Natural killer cell (primary cell): ENCODE measurements around the gene CKAP2. TPM values are rescaled to one million over a fixed set of nuclear protein-coding genes. Genes with fewer than 3 reads are reported as not detected.
"Not testable (repeated sequence)": the region's sequence is repeated elsewhere in the genome, so short reads cannot be mapped to it uniquely, and the experiment has no call there.

Source experiments
- ATAC-seq, 3 donors: fragments of 150-1000 bp in 2 of 3; fragments of 200-7000 bp in 1 of 3; cut with Tn5 transposase; 1 replicate in 1 of 3; 2 replicates in 2 of 3; pipeline ENCODE4 v1.10.0; 2021; ENCODE audit warnings: mild to moderate bottlenecking in 2 of 3, moderate library complexity in 2 of 3
- DNase-seq, 2 donors: peaks; one replicate each; pipeline versions ENCODE4 v3.0.0 to v3.0.0-alpha.2; 2013 to 2021; ENCODE audit warnings: mixed read lengths in 1 of 2
- H3K27ac ChIP-seq: one replicate; pipeline ENCODE4 v1.5.1; 2013; ENCODE audit warnings: mild to moderate bottlenecking, low read length
- H3K27me3 ChIP-seq: one replicate; pipeline ENCODE4 v1.6.1; 2013; ENCODE audit warnings: low read length; ENCODE audit not compliant: control insufficient read depth, insufficient read depth
- H3K36me3 ChIP-seq: one replicate; pipeline ENCODE4 v1.6.1; 2013; ENCODE audit warnings: low read length; ENCODE audit not compliant: control insufficient read depth, insufficient read depth
- H3K4me1 ChIP-seq: one replicate; pipeline ENCODE4 v1.6.1; 2013; ENCODE audit warnings: low read length; ENCODE audit not compliant: control insufficient read depth, insufficient read depth
- H3K4me3 ChIP-seq: one replicate; pipeline ENCODE4 v1.5.1; 2013; ENCODE audit warnings: low read length
- H3K9me3 ChIP-seq: one replicate; pipeline ENCODE4 v1.6.1; 2013; ENCODE audit warnings: low read length; ENCODE audit not compliant: control insufficient read depth, insufficient read depth
- H3K27ac Mint-ChIP-seq, 2 donors: one replicate each; pipeline ENCODE4 v1.8.0; 2022; ENCODE audit warnings: mild to moderate bottlenecking in 2 of 2, mixed read lengths in 2 of 2, moderate library complexity in 1 of 2
- H3K27me3 Mint-ChIP-seq, 2 donors: one replicate each; pipeline ENCODE4 v1.8.0; 2022; ENCODE audit warnings: low read depth in 2 of 2, mixed read lengths in 2 of 2
- H3K36me3 Mint-ChIP-seq: one replicate; pipeline ENCODE4 v1.8.0; 2022; ENCODE audit warnings: mixed read lengths
- H3K4me1 Mint-ChIP-seq, 2 donors: one replicate each; pipeline ENCODE4 v1.8.0; 2022; ENCODE audit warnings: mixed read lengths in 2 of 2
- H3K4me3 Mint-ChIP-seq: one replicate; pipeline ENCODE4 v1.8.0; 2022; ENCODE audit warnings: mild to moderate bottlenecking, moderate library complexity, mixed read lengths
- H3K9me3 Mint-ChIP-seq, 2 donors: one replicate each; pipeline ENCODE4 v1.8.0; 2022; ENCODE audit warnings: mixed read lengths in 2 of 2
- WGBS: methylation state at CpG from one replicate; pipeline ENCODE4 v1.1.7; 2013; ENCODE audit warnings: missing lambda C conversion rate; ENCODE audit not compliant: insufficient coverage; 5-methylcytosine and 5-hydroxymethylcytosine counted together
- intact Hi-C: fragments of 100-400 bp; cut with micrococcal nuclease; formaldehyde crosslinking; loops from one replicate; pipeline ENCODE4 v1.14.2; 2022
- total RNA-seq, 4 donors: library from RNA; stranded (reverse); fragments of 120-200 nt in 1 of 4; gene quantifications; one replicate each; pipeline versions ENCODE4 v1.2.3 to v1.2.4, GENCODE V29; 2013 to 2022

CKAP2 gene
- total RNA-seq, 3 donors from 2014 or later (not counting 1 experiment from before 2014, with no cell fraction given): 12.0 to 15.6 (median 13.1) TPM

DNA sequence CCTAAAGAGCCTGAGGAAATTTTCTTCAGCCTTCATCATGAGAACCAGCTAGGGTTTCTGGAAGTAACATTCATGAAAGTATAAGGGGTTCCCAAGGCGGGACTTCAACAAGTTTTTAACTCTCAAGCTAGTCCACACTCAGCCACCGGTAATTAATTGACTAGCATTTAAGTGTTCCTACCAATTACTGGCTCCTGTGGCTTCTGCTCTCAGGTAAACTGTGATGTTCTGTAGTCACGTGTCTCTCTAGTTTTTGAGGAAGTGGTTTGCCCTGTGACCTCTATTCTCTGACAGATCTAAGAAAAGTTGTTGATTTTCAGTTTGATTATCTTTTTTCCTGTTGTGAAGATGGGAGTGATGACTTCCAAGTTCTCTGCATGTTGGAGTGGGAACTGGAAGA lies 42.7 kb downstream of the CKAP2 start:
- H3K36me3 ChIP-seq, H3K27ac ChIP-seq, ATAC-seq, H3K27ac Mint-ChIP-seq, H3K27me3 ChIP-seq, intact Hi-C loops, H3K27me3 Mint-ChIP-seq, H3K9me3 Mint-ChIP-seq, H3K4me3 Mint-ChIP-seq, H3K36me3 Mint-ChIP-seq, DNase-seq, H3K4me3 ChIP-seq, H3K4me1 Mint-ChIP-seq, H3K4me1 ChIP-seq, H3K9me3 ChIP-seq: not testable (repeated sequence)
- WGBS: 40% methylated on average over 1 of the region's 3 CpGs

DNA sequence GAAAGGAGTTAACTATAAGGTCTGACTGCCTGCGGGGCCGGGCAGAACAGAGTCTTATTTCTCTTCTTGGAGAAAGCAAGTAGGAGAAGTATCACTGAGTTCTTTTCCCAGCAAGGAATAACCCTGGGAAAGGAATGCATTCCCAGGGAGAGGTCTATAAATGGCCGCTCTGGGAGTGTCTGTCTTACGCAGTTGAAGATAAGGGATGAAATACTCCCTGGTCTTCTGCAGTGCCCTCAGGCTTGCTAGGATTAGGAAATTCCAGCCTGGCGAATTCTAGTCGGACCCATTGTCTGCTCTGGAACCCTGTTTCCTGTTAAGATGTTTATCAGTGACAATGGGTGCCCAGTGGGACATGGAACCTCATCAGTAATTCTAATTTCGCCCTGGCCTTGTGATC lies 47.0 kb downstream of the CKAP2 start:
- H3K9me3 ChIP-seq, H3K36me3 ChIP-seq, H3K9me3 Mint-ChIP-seq, DNase-seq, H3K27me3 ChIP-seq, intact Hi-C loops, H3K27ac Mint-ChIP-seq, H3K4me1 ChIP-seq, H3K4me3 ChIP-seq, H3K4me1 Mint-ChIP-seq, H3K27ac ChIP-seq, ATAC-seq, H3K4me3 Mint-ChIP-seq: not testable (repeated sequence)
- Mint-ChIP-seq H3K27me3 (peaks cover 6 to 11% of the 10 kb centered on the region in 2 donors), H3K36me3 (peaks cover 13% of the 10 kb centered on the region)
- 99% methylated on average over 6 of the region's 7 CpGs for WGBS

DNA sequence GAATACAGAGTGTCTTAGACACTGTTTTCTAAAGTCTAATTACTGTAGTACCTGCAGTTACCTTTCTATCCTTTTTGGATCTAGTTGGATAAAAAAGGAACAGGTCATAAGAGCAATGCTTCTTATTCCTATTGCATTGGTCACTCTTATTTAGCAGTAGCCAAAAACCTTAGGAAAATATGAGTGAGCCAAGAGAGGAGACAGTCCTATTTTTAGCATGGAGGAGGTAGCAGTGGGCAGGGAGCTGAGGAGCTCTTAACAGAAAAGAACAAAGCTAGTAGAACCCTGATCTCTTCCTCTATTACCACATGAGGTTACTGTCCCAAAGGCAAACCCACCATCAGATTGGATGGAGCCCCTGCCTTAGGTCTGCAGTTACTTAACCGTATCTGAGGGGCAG lies 50.6 kb downstream of the CKAP2 start:
- ATAC-seq, H3K27ac ChIP-seq, H3K4me3 ChIP-seq, intact Hi-C loops, H3K4me1 Mint-ChIP-seq, H3K27ac Mint-ChIP-seq, H3K27me3 ChIP-seq, H3K36me3 ChIP-seq, H3K4me3 Mint-ChIP-seq, H3K9me3 ChIP-seq, H3K9me3 Mint-ChIP-seq, H3K4me1 ChIP-seq, DNase-seq: not testable (repeated sequence)
- WGBS: no CpG with 5 or more reads among the region's 1 CpG
- Mint-ChIP-seq H3K27me3 (peaks cover 6 to 11% of the 10 kb centered on the region in 2 donors), H3K36me3 (peaks cover 13% of the 10 kb centered on the region)

DNA sequence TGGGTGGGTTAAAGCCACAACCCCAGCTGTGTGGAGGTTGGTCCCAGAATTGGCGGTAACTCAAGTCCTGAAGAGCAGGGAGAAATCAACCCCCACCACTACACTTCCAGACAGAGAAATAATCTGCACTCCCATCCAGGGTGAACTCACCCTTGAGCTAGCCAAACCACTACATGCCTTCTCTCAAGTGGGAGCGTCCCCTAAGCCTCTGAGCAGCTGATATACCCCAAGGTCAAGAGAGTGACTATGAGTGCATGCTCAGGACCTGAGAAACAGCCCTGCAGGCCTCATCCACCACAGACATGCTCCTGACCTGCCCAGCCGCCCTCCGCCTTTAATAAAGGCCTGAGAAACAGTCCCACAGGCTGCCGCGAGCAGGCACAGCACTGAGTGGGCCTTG lies 54.3 kb downstream of the CKAP2 start:
- H3K27ac Mint-ChIP-seq, H3K9me3 Mint-ChIP-seq, intact Hi-C loops, H3K9me3 ChIP-seq, H3K36me3 ChIP-seq, H3K36me3 Mint-ChIP-seq, H3K27ac ChIP-seq, H3K27me3 ChIP-seq, DNase-seq, H3K4me1 Mint-ChIP-seq, H3K4me1 ChIP-seq, H3K4me3 ChIP-seq, ATAC-seq, H3K27me3 Mint-ChIP-seq, H3K4me3 Mint-ChIP-seq: not testable (repeated sequence)
- no CpG with 5 or more reads among the region's 6 CpGs for WGBS

DNA sequence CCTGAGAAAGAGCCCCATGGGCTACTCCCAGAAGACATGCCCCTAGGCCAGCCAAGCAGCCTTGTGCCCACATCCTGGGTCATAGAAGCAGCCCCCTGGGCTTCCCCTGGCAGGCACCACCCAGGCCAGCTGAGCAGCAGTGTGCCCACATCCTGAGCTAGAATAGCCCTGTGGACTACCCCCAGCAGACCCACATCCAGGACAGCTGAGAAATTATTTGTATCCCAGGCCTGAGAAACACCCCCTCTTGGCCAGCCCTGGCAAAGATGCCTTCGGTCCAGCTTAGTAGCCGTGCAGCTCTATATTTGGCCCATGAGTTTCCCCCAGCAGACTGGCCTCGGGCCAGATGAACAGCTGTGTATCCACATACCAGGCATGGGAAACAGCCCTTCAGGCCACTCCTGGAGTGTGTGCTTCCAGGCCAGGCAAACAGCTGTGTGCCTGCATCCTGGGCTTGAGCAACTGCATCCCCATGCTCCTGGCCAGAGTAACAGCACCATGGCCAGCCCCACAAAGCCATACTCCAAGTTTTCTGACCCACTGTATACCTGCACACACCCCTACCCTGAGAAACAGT lies 55.0 kb downstream of the CKAP2 start:
- H3K9me3 ChIP-seq, H3K9me3 Mint-ChIP-seq, H3K27ac ChIP-seq, H3K36me3 Mint-ChIP-seq, H3K27me3 Mint-ChIP-seq, ATAC-seq, H3K27ac Mint-ChIP-seq, H3K4me1 ChIP-seq, H3K4me3 Mint-ChIP-seq, H3K4me3 ChIP-seq, intact Hi-C loops, DNase-seq, H3K27me3 ChIP-seq, H3K36me3 ChIP-seq, H3K4me1 Mint-ChIP-seq: not testable (repeated sequence)
- WGBS: 80% methylated on average over 1 of the region's 3 CpGs

DNA sequence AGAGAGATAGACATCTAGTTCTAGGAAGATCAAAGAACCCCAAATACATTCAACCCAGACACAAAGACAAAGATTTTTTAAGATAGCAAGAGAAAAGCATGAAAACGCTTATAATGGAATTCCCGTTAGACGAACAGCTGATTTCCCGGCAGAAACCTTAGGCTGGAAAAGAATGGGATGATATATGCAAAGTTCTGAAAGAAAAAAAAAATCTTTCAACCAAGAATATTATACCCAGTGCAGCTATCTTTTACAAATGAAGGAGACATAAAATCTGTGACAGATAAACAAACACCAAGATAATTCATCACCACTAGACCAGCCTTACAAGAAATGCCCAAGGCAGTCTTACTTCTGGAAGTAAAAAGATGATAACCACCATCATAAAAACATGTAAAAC lies 56.3 kb downstream of the CKAP2 start:
- H3K27ac Mint-ChIP-seq, H3K27me3 ChIP-seq, H3K4me3 Mint-ChIP-seq, H3K9me3 ChIP-seq, DNase-seq, intact Hi-C loops, H3K27ac ChIP-seq, H3K9me3 Mint-ChIP-seq, H3K4me3 ChIP-seq, H3K4me1 ChIP-seq, H3K36me3 Mint-ChIP-seq, H3K27me3 Mint-ChIP-seq, ATAC-seq, H3K36me3 ChIP-seq, H3K4me1 Mint-ChIP-seq: not testable (repeated sequence)
- no CpG with 5 or more reads among the region's 4 CpGs for WGBS

DNA sequence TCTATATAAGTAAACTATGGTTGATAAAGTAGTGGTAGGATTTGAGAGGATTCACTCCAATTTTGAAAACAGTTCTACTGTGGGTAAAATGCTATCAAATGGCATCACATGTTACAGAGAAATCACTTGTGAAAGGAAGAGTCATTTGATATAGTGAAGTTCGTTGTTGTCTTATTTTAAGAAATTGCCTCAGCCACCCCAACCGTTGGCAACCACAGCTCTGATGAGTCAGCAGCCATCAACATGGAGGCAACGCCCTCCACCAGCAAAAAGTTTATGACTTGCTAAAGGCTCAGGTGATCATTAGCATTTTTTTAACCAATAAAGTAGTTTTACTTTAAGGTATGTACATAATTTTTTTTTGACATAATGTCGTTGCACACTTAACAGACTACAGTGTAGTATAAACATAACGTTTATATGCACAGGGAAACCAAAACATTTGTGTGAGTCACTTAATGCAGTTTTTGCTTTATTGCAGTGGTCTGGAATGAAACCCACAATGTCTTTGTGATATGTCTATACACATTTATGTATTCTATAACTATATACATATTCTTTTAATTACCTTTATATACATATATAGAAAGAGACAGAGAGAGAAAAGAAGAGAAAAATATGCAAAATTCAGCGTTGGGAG lies 58.8 kb downstream of the CKAP2 start:
- H3K9me3 Mint-ChIP-seq, H3K27ac Mint-ChIP-seq, H3K9me3 ChIP-seq, H3K27me3 Mint-ChIP-seq, H3K36me3 ChIP-seq, ATAC-seq, H3K36me3 Mint-ChIP-seq, H3K27ac ChIP-seq, H3K4me1 ChIP-seq, intact Hi-C loops, H3K4me3 ChIP-seq, H3K4me1 Mint-ChIP-seq, H3K4me3 Mint-ChIP-seq, H3K27me3 ChIP-seq: not testable (repeated sequence)
- WGBS: 48% methylated on average over 2 of the region's 6 CpGs
- peak in 1 of 2 donors; percentile 11 for DNase-seq

DNA sequence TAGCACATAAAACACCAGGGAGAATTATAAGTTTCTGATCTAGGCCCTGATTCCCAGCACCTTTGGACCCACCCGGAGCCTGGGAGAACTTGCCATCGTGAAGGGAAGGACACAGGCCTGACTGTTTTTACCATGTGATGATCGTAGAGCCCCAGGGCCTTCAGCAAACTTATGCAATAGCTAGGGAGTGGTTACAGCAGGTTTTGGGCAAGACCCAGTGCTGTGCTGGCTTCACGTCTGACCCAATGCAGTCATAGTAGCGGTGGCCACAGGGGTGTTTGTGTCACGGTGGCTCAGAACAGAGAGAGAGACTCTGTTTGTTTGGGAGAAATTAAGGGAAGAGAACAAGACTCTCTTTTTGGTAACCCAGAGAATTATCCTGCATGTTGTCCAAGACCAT lies 68.0 kb downstream of the CKAP2 start:
- H3K4me1 Mint-ChIP-seq, H3K9me3 Mint-ChIP-seq: not testable (repeated sequence)

More for the DNA sequence above, 68.0 kb downstream of the CKAP2 start:
- intact Hi-C loops, DNase-seq, H3K36me3 ChIP-seq, H3K27me3 Mint-ChIP-seq, H3K27ac ChIP-seq, ATAC-seq, H3K4me3 Mint-ChIP-seq, H3K36me3 Mint-ChIP-seq, H3K4me1 ChIP-seq, H3K27ac Mint-ChIP-seq, H3K4me3 ChIP-seq, H3K9me3 ChIP-seq, H3K27me3 ChIP-seq: not testable (repeated sequence)
- no CpG with 5 or more reads among the region's 6 CpGs for WGBS
